ENCODE results near the gene UMOD. TPM values are rescaled to one million over a fixed set of nuclear protein-coding genes. Genes with fewer than 3 reads are reported as not detected.
A peak's percentile ranks its signal among the peaks of the same experiment; 100 is the strongest.

The UMOD gene
- total and polyA plus RNA-seq, 2 donors (not counting 3 experiments of a cell fraction or from before 2014, with no cell fraction given): not detected

DNA sequence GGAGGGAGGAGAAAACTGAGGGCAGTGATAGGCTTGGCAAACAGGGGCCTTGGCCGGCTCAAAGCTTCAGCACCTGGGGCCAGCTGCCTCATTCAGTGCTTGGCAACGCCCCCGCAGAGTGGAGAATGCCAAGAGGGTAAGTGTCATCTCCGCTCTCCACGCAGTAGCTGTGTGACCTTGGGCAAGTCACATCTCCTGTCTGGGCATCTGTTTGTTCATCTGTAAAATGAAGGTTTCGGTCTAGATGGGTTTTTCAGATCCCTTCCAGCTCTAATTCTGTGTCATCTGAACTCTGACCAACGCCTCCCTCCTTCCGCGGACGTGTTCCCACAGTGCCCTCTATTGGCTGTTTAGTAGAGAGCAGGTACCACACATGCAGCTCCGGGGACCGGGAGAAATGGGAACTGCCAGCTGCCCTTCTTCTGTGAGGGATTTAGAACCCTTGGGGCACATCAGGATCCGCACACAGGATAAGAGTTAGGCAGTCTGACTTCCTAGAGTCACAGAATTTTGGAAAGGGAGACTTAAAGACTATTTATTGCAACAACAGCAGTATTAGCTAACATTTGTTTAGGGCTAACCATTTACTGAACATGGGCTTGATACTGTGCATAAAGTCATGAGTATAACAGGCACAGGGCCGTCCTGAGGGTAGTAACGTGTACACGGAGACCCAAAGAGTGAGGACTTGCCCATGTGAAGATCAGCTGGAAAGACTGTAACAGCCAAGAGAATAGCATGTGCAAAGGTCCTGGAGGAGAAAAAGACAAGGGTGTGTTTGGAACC lies 52.0 kb downstream of the UMOD start:
- Histone ChIP-seq H3K36me3 (ENCODE audit: control insufficient read depth in 2 of 2, extremely low read depth in 1 of 2, insufficient read depth in 2 of 2, low read length in 2 of 2) (no peaks in the 10 kb centered on the region), H3K9me3 (replicated peaks; ENCODE audit: control insufficient read depth, insufficient read depth, low read length) (no peaks in the 10 kb centered on the region), H3K27ac (ENCODE audit: insufficient read depth, low read depth, low read length) (no peak overlapping the region), H3K9ac (replicated peaks; ENCODE audit: extremely low read depth, insufficient read depth, low read length) (no peak overlapping the region), H3K4me2 (ENCODE audit: insufficient read depth, low read length) (no peak overlapping the region), H3K27me3 (ENCODE audit: control insufficient read depth in 2 of 2, insufficient read depth in 2 of 2, low read length in 2 of 2) (no peaks in the 10 kb centered on the region), H3K79me2 (ENCODE audit: control insufficient read depth, insufficient read depth, low read length) (no peaks in the 10 kb centered on the region), H3K4me1 (ENCODE audit: control insufficient read depth, extremely low read depth, insufficient read depth, low read length) (no peaks in the 10 kb centered on the region), H3K9me1 (replicated peaks; ENCODE audit: control insufficient read depth, extremely low read depth, insufficient read depth, low read length) (no peaks in the 10 kb centered on the region), H4K20me1 (replicated peaks; ENCODE audit: control insufficient read depth, extremely low read depth, insufficient read depth, low read length) (no peaks in the 10 kb centered on the region), H3K4me3 (replicated peaks in 1 of 3; ENCODE audit: insufficient read depth in 1 of 3, low read depth in 1 of 3, low read length in 3 of 3) (no peak overlapping the region), H2AFZ (ENCODE audit: low read depth, low read length) (no peak overlapping the region)
- FAIRE-seq (peak; percentile 55), DNase-seq (ENCODE audit: low read depth, low spot score) (peak; percentile 39)
- ChIA-PET CTCF (interaction anchor here (0.6 to 5.9 kb wide), 20 partner anchors 9 to 717 kb away, joined by 3 to 264 read pairs (median 4); no protein-coding TSS in a partner anchor), POLR2A (no interaction called here)
- dilution Hi-C loops (cut with MboI; ENCODE audit: extremely low pct_ligation_motif_present, low sequenced_read_pairs) (no loop called here), intact Hi-C loops (cut with micrococcal nuclease) (loop anchor here (1.0 to 10.0 kb wide), 3 partner anchors 316 to 401 kb away; no protein-coding TSS in a partner anchor)
- no TSS peak for BruUV-seq (replicated peaks)
- TF ChIP-seq FOS (IDR thresholded peaks at IDR 0.05; ENCODE audit: borderline replicate concordance, insufficient read depth, low read length) (no peak), EZH2 (IDR thresholded peaks at IDR 0.05; ENCODE audit: borderline replicate concordance, low read depth, low read length, severe bottlenecking) (no peak), CTCF (IDR thresholded peaks at IDR 0.05; ENCODE audit: extremely low read depth in 1 of 2, insufficient read depth in 1 of 2, low read depth in 1 of 2, low read length in 2 of 2) (peak; percentile 71 to 74), POLR2AphosphoS5 (IDR thresholded peaks at IDR 0.05; ENCODE audit: insufficient read depth, low read depth, low read length) (no peak)
